Stimulated activated CD8-positive, alpha-beta memory T cell treated with anti-CD3 and anti-CD28 coated beads, Interleukin-15, amount 100 ng/mL, for 24 hours (primary cell): ENCODE data around the gene SLC25A11.

ENCODE experiments used
- DNase-seq: peaks from one replicate; pipeline ENCODE4 v3.0.0-alpha.2; 2020; ENCODE audit warnings: low read depth

The SLC25A11 gene

GRCh38 chr17:4895657-4896331, 44.1 kb downstream of the SLC25A11 start:
- DNase-seq, result no peak

DNA sequence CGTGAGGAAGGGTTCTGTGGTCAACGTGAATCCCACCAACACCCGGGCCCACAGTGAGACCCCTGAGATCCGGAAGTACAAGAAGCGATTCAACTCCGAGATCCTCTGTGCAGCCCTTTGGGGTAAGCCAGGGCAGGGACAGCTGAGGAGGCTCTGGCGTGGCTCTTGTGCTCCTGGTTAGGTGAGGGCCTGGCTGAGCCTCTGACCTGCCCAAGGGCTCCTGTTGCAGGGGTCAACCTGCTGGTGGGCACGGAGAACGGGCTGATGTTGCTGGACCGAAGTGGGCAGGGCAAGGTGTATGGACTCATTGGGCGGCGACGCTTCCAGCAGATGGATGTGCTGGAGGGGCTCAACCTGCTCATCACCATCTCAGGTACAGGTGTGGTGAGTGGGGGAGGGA, 44.7 kb downstream of the SLC25A11 start:
- DNase-seq, result no peak

GRCh38 chr17:4893721-4894560, 45.9 kb downstream of the SLC25A11 start:
- no peak for DNase-seq

DNA sequence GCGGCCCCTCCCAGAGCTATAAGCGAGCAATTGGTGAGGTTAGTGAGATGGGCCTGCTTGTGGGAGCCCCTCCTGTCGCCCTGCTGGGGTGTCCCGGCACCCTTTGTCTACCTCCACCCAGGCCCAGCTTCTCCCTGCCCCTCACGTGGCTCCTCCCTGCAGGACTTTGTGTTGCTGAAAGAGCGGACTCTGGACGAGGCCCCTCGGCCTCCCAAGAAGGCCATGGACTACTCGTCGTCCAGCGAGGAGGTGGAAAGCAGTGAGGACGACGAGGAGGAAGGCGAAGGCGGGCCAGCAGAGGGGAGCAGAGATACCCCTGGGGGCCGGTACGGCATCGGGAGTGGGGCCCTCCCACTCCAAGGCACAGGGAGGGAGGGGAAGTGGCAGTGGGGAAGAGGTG, 46.6 kb downstream of the SLC25A11 start:
- no peak for DNase-seq

- DNase-seq, result no peak
Measured at GRCh38 chr17:4892499-4893221, 47.2 kb downstream of the SLC25A11 start.

- DNase-seq, result no peak
Measured at GRCh38 chr17:4891411-4892410, 48.1 kb downstream of the SLC25A11 start.

- DNase-seq, result no peak
Measured at GRCh38 chr17:4887581-4887980, 52.3 kb downstream of the SLC25A11 start.
